IPS-NIHi7 (cell line): ENCODE data around the gene TRAPPC8.
"Not testable (repeated sequence)": the region's sequence is repeated elsewhere in the genome, so short reads cannot be mapped to it uniquely, and the experiment has no call there.

Experiments used
- DNase-seq: peaks from one replicate; pipeline ENCODE4 v3.0.0; 2012; ENCODE audit warnings: mixed read lengths; ENCODE audit errors: extremely low spot score

Gene TRAPPC8

GRCh38 chr18:31863103-31863502 lies 79.8 kb downstream of the TRAPPC8 start:
- DNase-seq = no peak

- DNase-seq = no peak
Measured at GRCh38 chr18:31860488-31860887, 82.4 kb downstream of the TRAPPC8 start.

GRCh38 chr18:31857526-31858106 lies 85.3 kb downstream of the TRAPPC8 start:
- no peak for DNase-seq

- DNase-seq = no peak
Measured at GRCh38 chr18:31850844-31851243, 92.1 kb downstream of the TRAPPC8 start.

- DNase-seq = no peak
Measured at GRCh38 chr18:31840499-31840898, 102.4 kb downstream of the TRAPPC8 start.

- DNase-seq = no peak
Measured at GRCh38 chr18:31837879-31838278, 105.0 kb downstream of the TRAPPC8 start.

GRCh38 chr18:31835528-31836133 lies 107.3 kb downstream of the TRAPPC8 start:
- DNase-seq = no peak

- no peak for DNase-seq
Measured at GRCh38 chr18:31831903-31832302, 111.0 kb downstream of the TRAPPC8 start.

GRCh38 chr18:31830686-31831085 lies 112.2 kb downstream of the TRAPPC8 start:
- DNase-seq = no peak

GRCh38 chr18:31828613-31829012 lies 114.3 kb downstream of the TRAPPC8 start:
- DNase-seq = no peak

- not testable (repeated sequence) for DNase-seq
Measured at GRCh38 chr18:31826673-31827325, 116.1 kb downstream of the TRAPPC8 start.

- DNase-seq = peak; percentile 33
Measured at GRCh38 chr18:31825772-31826171, 117.2 kb downstream of the TRAPPC8 start.

- DNase-seq = no peak
Measured at GRCh38 chr18:31821545-31822171, 121.3 kb downstream of the TRAPPC8 start.

GRCh38 chr18:31819925-31820229 lies 123.1 kb downstream of the TRAPPC8 start:
- DNase-seq = no peak

- peak; percentile 18 for DNase-seq
Measured at GRCh38 chr18:31819106-31819924, 123.6 kb downstream of the TRAPPC8 start.

GRCh38 chr18:31814132-31814531 lies 128.8 kb downstream of the TRAPPC8 start:
- no peak for DNase-seq

GRCh38 chr18:31810336-31811130 lies 132.4 kb downstream of the TRAPPC8 start:
- DNase-seq = not testable (repeated sequence)

GRCh38 chr18:31809049-31809448 lies 133.9 kb downstream of the TRAPPC8 start:
- DNase-seq = not testable (repeated sequence)

GRCh38 chr18:31801078-31801477 lies 141.8 kb downstream of the TRAPPC8 start:
- no peak for DNase-seq

GRCh38 chr18:31799257-31799656 lies 143.7 kb downstream of the TRAPPC8 start:
- DNase-seq = not testable (repeated sequence)

GRCh38 chr18:31798399-31798798 lies 144.5 kb downstream of the TRAPPC8 start:
- DNase-seq = no peak
